HL-60 (cell line): ENCODE data around the gene PLPP3.

Source experiments
- DNase-seq, 2 experiments: peaks; one replicate each; pipeline ENCODE4 v3.0.0-alpha.2; 2010 to 2020; ENCODE audit warnings: low read depth in 1 of 2, low spot score in 1 of 2
- H3K27ac ChIP-seq: fragments of 250-450 bp; sonication (Bioruptor Pico); replicated peaks from 2 replicates; pipeline ENCODE4 v1.5.1; 2020; ENCODE audit warnings: mild to moderate bottlenecking, moderate library complexity
- H3K27me3 ChIP-seq: fragments of 250-450 bp; sonication (Bioruptor Pico); 2 replicates; pipeline ENCODE4 v1.5.1; 2021; ENCODE audit warnings: mild to moderate bottlenecking, moderate library complexity; ENCODE audit not compliant: insufficient read depth, poor library complexity, severe bottlenecking
- H3K4me3 ChIP-seq: replicated peaks from 2 replicates; pipeline ENCODE4 v1.5.1; 2011; ENCODE audit warnings: mild to moderate bottlenecking, control low read depth, low read length; ENCODE audit not compliant: insufficient read depth
- CTCF ChIP-seq: IDR thresholded peaks from one replicate; pipeline ENCODE4 v1.5.1; 2011; ENCODE audit warnings: low read length, control low read depth, inconsistent platforms; ENCODE audit not compliant: insufficient read depth
- GABPA ChIP-seq: IDR thresholded peaks from 2 replicates; pipeline ENCODE4 v1.6.1; 2012; ENCODE audit warnings: low read depth
- POLR2AphosphoS5 ChIP-seq: IDR thresholded peaks from 2 replicates; pipeline ENCODE4 v1.6.1; 2012; ENCODE audit warnings: low read depth
- REST ChIP-seq: IDR thresholded peaks from 2 replicates; pipeline ENCODE4 v1.6.1; 2012; ENCODE audit warnings: low read depth; ENCODE audit not compliant: insufficient replicate concordance
- SPI1 ChIP-seq: IDR thresholded peaks from 2 replicates; pipeline ENCODE4 v1.6.1; 2012; ENCODE audit warnings: low read depth, mild to moderate bottlenecking, borderline replicate concordance

PLPP3 gene

GRCh38 chr1:56451491-56451890 lies 127.9 kb downstream of the PLPP3 start:
- no peak for TF ChIP-seq REST
- no peak for TF ChIP-seq CTCF
- TF ChIP-seq SPI1 = no peak
- Histone ChIP-seq H3K27ac (no peak overlapping the region), H3K4me3 (no peak overlapping the region), H3K27me3 (no peaks in the 10 kb centered on the region)
- DNase-seq = no peak

- Histone ChIP-seq H3K27me3 (no peaks in the 10 kb centered on the region), H3K27ac (no peak overlapping the region), H3K4me3 (no peak overlapping the region)
- no peak for DNase-seq
- TF ChIP-seq SPI1 (no peak), POLR2AphosphoS5 (no peak), REST (no peak), CTCF (no peak), GABPA (no peak)
These were observed 129.2 kb downstream of the PLPP3 start for GRCh38 chr1:56450004-56450666.

GRCh38 chr1:56448529-56449300 lies 130.6 kb downstream of the PLPP3 start:
- DNase-seq = no peak

More at GRCh38 chr1:56448529-56449300, 130.6 kb downstream of the PLPP3 start:
- H3K27ac ChIP-seq = no peak overlapping the region
- no peak overlapping the region for H3K4me3 ChIP-seq
- TF ChIP-seq CTCF (no peak), POLR2AphosphoS5 (no peak), SPI1 (no peak), GABPA (no peak), REST (no peak)
- H3K27me3 ChIP-seq = no peaks in the 10 kb centered on the region
